GM13976 (cell line): Measurements from ENCODE around the gene OLR1.
"Not testable (repeated sequence)": the region's sequence is repeated elsewhere in the genome, so short reads cannot be mapped to it uniquely, and the experiment has no call there.

Experiments used
- DNase-seq: peaks from one replicate; pipeline ENCODE4 v3.0.0; 2012; ENCODE audit warnings: low spot score
- CTCF ChIP-seq: IDR thresholded peaks from 2 replicates; pipeline ENCODE4 v1.5.1; 2012; ENCODE audit warnings: borderline replicate concordance, mild to moderate bottlenecking; ENCODE audit not compliant: insufficient read depth; ENCODE audit errors: extremely low read depth, missing control alignments, control extremely low read depth
- in situ Hi-C: fragments of 300-500 bp; cut with MboI; formaldehyde crosslinking; loops from one replicate; pipeline ENCODE4 v1.12.0; 2022; ENCODE audit warnings: low sequenced_read_pairs, mixed read lengths, inconsistent platforms; ENCODE audit not compliant: unreplicated experiment

OLR1 gene

GRCh38 chr12:10190558-10191388 lies 18.8 kb upstream of the OLR1 start:
- in situ Hi-C loops = no loop called here
- peak; percentile 82 for DNase-seq
- peak; percentile 67 for TF ChIP-seq CTCF

- in situ Hi-C loops = no loop called here
- TF ChIP-seq CTCF = no peak
- DNase-seq = no peak
Measured at GRCh38 chr12:10189653-10190052, 17.7 kb upstream of the OLR1 start.

DNA sequence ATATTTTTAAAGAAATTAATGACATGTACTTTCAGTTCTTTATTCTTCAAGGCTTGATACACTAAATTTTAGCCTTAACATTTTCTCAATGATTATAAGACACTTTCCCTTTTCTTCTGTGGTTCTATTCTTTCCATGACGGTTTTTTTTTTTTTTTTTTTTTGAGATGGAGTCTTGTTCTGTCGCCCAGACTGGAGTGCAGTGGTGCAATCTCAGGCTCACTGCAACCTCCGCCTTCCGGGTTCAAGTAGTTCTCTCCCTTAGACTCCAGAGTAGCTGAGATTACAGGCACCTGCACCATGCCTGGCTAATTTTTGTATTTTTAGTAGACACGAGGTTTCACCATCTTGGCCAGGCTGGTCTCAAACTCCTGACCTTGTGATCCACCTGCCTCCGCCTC lies 15.0 kb upstream of the OLR1 start:
- DNase-seq, in situ Hi-C loops: not testable (repeated sequence)

DNA sequence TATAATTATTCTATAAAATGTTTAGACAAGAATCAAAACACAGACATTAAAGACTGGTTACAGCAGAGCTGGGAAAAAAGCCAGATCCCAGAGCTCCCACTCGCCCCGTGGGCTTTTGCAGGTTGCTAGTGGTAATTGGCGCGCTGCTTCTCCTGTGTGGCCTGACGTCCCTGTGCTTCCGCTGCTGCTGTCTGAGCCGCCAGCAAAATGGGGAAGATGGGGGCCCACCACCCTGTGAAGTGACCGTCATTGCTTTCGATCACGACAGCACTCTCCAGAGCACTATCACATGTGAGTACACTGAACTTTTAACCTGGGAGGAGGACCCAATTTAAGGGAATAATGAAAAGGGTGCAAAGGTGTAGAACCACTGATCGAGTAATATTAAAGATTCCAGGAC lies 14.4 kb upstream of the OLR1 start:
- DNase-seq = peak; percentile 54
- TF ChIP-seq CTCF = no peak
- in situ Hi-C loops = no loop called here

DNA sequence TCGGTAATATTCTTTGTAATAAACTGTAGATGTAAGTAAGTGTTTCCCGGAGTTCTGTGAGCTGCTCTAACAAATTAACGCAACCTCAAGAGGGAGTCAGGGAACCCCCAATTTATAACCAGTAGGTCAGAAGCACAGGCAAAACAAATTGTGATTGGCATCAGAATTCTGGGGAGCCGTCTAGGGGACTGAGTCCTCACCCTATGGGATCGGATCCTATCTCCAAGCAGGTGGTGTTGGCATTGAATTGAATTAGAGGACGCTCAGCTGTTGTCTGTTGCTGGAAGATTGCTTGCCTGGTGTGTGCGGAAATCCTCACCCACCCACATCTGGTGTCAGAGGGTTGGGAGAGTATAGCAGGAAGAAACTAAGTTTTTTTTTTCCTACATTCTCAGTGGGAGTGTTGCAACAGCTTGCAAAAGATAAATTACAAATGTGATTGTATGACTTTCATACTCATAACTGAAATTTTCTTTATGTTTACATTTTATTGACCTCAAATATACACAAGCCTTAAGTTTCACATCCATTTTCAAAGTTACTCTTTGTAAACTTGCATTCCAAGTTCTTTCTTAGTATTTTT lies 12.4 kb upstream of the OLR1 start:
- TF ChIP-seq CTCF = no peak
- no peak for DNase-seq
- in situ Hi-C loops = no loop called here

DNA sequence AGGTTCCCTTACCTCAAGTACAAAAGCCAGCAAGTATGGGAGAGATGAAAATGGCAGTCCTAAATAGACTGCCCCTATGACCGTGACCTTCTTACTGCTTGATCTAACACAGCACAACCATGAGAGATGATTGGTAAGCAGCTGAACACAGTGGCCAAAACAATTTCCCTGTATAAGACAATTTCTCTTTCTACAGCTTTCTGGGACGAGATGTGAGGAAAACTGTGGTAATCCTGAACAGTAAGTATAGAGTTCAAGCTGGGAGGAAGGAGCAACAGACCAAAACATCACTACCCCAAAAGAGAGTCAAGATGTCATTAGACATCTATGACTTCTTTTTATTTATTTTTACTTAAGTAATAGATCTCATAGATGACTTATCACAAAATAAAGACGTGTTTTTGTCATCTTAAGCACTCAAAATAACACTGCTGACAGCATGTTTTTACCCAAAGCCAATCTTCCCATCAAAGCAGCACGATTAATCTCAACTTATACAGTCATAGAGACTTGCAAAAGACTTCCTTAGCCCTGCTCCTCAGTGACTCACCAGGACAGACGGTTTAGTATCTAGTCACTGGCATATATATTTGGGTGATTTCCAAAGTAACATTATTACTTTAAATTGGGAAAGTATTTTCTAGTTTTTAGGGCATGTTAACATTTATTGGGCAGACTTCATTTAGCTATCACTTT lies 10.6 kb upstream of the OLR1 start:
- DNase-seq = no peak
- TF ChIP-seq CTCF = no peak
- in situ Hi-C loops = no loop called here

DNA sequence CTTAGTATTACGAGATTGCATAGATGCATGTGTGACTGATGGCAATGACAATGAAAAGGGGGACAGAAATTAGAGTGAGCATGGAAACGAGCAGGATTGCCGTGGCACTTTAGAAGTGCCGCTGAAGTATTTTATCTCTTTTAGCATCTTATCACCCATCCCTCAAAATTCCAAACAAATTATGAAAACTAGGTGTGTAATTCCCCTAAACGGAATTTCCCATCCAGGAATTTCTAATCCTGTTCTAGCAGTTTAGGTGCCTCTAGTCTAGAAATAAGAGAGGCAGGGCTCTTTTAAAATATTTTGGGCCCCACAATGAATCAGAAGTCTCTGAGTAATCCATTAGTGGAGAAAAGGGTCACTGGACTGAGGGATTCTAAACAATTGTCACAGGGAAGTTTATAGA lies 7.8 kb upstream of the OLR1 start:
- in situ Hi-C loops = no loop called here
- no peak for DNase-seq
- TF ChIP-seq CTCF = no peak
